GM12801 (cell line): Measurements from ENCODE around the gene PDLIM3.

Experiments used
- TF ChIP-seq, protein P1 (sequence below): IDR thresholded peaks from one replicate; pipeline ENCODE4 v1.5.1; 2011; ENCODE audit warnings: control low read depth; ENCODE audit not compliant: insufficient read length; ENCODE audit errors: extremely low read depth

The PDLIM3 gene

DNA sequence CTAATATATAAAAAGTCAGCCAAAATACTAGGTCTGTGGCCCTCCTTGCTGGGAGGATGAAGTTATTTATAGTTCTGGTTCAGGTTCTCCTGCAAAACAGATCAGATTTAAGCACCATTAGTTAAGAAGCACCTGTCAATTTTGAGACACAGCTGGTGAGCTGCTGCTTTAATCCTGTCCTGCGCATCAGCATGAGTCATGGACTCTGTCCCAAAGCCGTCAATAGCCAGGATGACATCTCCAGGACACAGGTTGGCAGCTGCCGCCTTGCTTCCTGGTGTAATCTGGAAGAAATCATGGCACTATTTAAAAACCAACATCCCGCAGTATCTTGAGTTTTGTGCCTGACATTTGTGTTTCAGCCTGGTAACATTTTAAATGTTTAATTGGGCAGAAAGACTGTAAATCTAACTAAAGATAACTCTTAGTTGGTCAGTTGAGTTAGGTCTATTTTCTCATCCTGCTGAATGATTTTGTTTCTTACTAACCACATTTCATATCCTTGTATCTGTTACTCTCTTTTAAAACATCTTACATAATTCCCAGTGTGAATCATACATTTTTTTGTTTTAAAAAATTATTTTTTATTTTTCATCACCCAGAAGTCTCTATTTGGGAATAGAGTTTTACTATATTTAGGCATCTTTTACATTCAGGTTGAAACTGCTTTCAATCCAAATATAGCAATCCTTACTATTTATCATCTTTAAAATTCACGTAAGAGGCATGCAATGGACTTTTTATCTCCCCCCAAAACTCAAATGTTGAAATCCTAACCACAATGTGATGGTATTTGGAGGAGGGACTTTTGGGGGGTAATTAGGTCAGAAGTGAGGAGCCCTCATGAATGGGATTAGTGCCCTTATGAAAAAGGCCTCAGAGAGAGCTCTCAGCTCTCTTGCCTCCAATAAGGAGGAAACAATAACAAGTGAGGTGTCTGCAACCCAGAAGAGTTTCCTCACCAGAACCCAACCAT, 10.1 kb downstream of the PDLIM3 start:
- TF ChIP-seq, protein P1, sequence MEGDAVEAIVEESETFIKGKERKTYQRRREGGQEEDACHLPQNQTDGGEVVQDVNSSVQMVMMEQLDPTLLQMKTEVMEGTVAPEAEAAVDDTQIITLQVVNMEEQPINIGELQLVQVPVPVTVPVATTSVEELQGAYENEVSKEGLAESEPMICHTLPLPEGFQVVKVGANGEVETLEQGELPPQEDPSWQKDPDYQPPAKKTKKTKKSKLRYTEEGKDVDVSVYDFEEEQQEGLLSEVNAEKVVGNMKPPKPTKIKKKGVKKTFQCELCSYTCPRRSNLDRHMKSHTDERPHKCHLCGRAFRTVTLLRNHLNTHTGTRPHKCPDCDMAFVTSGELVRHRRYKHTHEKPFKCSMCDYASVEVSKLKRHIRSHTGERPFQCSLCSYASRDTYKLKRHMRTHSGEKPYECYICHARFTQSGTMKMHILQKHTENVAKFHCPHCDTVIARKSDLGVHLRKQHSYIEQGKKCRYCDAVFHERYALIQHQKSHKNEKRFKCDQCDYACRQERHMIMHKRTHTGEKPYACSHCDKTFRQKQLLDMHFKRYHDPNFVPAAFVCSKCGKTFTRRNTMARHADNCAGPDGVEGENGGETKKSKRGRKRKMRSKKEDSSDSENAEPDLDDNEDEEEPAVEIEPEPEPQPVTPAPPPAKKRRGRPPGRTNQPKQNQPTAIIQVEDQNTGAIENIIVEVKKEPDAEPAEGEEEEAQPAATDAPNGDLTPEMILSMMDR = no peak

DNA sequence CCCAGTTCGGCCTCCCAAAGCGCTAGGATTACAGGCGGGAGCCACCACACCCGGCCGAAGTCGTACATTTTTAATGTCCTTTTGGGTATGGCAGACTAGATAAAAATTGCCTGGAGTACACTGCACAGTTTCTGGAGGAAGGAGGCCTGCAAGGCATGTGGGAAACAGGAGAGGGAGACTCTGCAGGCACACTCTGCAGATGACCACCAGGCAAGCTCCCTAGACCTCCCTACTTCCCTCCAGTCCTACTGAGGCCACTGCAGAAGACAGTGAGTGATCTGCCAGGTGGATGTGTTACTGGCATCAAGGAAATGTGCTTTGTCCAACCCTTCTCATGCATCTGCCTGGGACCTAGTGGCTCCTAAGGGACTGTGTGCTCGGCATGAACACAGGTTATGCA, 11.4 kb downstream of the PDLIM3 start:
- TF ChIP-seq, protein P1 = no peak

DNA sequence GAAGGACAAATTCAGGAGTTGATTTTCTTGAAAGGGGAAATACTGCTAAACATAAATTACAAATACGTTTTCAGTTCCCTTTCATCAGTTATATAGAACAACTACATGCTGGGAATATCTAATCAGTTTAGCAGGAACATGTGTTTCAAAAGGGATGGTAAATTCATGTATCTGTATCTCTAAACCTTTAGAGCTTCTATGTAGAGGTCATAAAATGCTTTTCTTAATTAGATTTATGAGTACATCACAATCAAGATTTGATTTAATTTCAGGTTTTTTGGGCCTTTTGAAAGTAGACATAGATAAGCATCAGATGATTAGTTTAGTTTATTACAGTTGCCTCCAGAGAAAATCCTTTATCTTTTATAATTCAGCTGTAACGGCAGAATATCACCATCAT, 12.9 kb downstream of the PDLIM3 start:
- TF ChIP-seq, protein P1 = no peak

DNA sequence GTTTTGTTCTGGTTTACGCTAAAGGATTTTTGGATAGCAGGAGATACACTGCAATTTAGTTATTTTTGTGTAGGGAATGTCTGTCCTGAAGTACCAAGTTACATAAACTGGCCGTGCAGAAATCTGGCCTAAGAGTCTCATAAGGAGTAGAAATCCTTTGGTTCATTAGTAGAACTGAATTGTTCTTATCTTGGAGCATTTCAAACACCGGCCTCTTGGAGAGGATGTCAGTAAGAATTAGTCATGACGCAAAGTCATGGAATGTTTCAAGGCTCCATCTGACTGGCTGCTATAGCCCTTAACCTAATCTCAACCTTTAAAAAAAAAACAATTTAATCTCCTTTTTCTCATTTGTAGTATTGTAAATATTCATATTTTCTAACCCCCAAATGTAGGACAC, 15.2 kb downstream of the PDLIM3 start:
- TF ChIP-seq, protein P1 = no peak

DNA sequence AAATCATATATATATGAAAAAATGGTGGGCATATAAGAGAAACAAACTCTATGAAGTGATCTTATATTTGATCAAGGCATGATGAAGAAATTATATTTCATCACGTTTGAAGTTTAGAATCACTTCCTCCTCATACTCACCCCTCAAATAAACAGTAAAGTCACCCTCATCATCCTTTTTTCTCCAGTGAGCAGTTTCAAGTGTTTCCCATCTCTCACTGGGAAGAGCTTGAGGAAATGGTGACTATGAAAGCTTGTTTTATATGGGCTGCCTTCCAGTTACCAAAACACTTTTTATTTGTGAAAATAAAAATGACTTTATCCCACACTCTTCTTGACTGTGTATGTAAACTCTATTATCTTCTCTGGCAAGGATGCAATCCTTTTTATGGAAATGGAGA, 16.8 kb downstream of the PDLIM3 start:
- TF ChIP-seq, protein P1 = no peak

DNA sequence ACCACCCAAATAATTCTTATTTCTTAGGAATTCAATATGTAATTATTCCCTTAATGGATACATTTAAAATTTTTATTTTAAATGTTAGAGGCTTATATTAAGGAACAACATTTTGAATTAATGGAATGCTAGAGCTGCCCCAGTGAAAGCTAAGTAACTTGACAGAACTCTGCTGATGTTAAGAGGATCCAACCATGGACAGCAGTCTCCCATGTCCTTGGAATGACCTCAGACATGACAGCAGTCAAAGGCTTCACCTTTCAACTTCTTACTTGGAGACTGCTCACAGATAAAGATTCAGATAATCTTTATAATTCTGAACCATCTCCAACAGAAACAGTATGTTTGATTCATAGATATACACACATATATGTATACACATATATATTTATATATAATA, 17.2 kb downstream of the PDLIM3 start:
- TF ChIP-seq, protein P1 = no peak

DNA sequence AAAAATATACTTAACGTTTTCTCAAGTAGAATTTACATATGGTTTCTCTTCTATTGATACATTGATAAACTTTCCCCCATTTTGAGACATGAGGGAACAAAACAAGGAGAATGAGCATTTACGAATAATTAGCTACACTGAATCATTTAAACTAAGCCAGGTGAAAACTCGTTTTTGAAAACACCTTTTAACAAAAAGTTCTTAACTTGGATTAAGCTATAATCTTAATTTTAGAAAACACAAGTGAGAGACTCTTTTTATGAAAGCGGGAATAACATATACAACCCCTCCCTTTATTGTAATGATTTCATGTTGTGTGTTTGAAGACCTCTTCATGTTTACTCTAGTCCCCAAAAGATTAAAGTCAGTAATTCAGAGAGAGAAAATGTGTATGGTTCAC, 20.1 kb downstream of the PDLIM3 start:
- TF ChIP-seq, protein P1 = no peak
